ENCODE measurements around the gene SNAP47.

Gene SNAP47

DNA sequence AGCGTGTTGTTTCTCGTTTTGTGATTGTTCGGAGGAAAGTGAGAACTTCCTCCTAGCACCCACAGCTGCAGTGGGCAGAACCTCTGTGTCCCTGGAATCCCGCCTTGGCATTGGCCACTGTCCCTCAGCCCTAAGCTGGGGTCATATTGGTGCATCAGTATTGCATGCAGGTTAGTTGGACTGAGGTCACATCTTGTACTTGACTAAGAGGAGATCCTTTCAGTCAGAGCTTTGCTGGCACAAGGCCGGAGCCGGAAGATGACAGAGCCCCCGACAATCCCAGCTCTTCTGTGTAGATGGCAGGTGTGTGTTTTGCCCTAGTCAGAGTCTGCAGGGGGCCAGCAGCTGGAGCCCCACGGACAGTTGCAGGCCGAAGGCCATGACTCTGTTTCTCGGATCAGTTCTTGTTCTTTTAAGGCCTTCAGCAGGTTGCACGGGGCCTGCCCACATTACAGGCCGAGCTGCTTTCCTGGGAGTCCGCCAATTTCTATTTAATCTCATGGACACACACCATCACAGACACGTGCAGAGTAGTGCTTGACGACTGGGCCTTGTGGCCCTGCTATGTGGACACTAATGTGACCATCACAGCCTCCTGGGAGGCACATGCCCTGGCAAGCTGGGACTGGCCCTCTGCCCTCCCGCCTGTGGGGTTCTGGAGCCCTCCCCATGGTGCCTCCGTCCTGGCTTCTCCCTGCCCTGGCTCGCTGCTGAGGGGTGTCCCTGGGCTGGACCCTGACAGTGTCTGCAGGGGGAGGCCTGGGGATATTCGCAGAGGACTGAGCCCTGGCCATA is 14.9 kb downstream of the SNAP47 start:
- H3K4me1 ChIP-seq (ENCODE audit: insufficient read depth, low read length, severe bottlenecking): peaks cover 3% of the 10 kb centered on the region
- no peak overlapping the region for H2AFZ ChIP-seq (ENCODE audit: low read length)
- no peaks in the 10 kb centered on the region for H3K9me3 ChIP-seq (ENCODE audit: low read length)
- H3K79me2 ChIP-seq (ENCODE audit: insufficient read depth, low read length): 0 out of 2 replicates have a peak, but pooled peaks cover 2% of the 10 kb centered on the region
- H4K20me1 ChIP-seq (ENCODE audit: insufficient read depth, low read length): no peaks in the 10 kb centered on the region
- no peaks in the 10 kb centered on the region for H3F3A ChIP-seq (ENCODE audit: insufficient read depth, low read length)
- TF ChIP-seq, protein P1, sequence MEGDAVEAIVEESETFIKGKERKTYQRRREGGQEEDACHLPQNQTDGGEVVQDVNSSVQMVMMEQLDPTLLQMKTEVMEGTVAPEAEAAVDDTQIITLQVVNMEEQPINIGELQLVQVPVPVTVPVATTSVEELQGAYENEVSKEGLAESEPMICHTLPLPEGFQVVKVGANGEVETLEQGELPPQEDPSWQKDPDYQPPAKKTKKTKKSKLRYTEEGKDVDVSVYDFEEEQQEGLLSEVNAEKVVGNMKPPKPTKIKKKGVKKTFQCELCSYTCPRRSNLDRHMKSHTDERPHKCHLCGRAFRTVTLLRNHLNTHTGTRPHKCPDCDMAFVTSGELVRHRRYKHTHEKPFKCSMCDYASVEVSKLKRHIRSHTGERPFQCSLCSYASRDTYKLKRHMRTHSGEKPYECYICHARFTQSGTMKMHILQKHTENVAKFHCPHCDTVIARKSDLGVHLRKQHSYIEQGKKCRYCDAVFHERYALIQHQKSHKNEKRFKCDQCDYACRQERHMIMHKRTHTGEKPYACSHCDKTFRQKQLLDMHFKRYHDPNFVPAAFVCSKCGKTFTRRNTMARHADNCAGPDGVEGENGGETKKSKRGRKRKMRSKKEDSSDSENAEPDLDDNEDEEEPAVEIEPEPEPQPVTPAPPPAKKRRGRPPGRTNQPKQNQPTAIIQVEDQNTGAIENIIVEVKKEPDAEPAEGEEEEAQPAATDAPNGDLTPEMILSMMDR (IDR thresholded peaks at IDR 0.05; ENCODE audit: low read length): no peak
- no peak for TF ChIP-seq EZH2 (IDR thresholded peaks at IDR 0.05; ENCODE audit: borderline replicate concordance, low read length)
- H3K4me2 ChIP-seq (ENCODE audit: low read length): no peak overlapping the region
- no peaks in the 10 kb centered on the region for H3K27me3 ChIP-seq (ENCODE audit: insufficient read depth, low read length)
- no peak overlapping the region for H3K9ac ChIP-seq (ENCODE audit: low read length)
- peaks cover 22% of the 10 kb centered on the region; the same call in 1 of the 2 replicates for H3K36me3 ChIP-seq (ENCODE audit: insufficient read depth, low read length)
- no peaks in the 10 kb centered on the region for H3K9me2 ChIP-seq (ENCODE audit: low read depth, low read length)
- H3K27ac ChIP-seq (ENCODE audit: low read depth, low read length, poor library complexity, severe bottlenecking): no peak overlapping the region
- H3K4me3 ChIP-seq (ENCODE audit: low read depth, low read length, poor library complexity, severe bottlenecking): no peak overlapping the region

DNA sequence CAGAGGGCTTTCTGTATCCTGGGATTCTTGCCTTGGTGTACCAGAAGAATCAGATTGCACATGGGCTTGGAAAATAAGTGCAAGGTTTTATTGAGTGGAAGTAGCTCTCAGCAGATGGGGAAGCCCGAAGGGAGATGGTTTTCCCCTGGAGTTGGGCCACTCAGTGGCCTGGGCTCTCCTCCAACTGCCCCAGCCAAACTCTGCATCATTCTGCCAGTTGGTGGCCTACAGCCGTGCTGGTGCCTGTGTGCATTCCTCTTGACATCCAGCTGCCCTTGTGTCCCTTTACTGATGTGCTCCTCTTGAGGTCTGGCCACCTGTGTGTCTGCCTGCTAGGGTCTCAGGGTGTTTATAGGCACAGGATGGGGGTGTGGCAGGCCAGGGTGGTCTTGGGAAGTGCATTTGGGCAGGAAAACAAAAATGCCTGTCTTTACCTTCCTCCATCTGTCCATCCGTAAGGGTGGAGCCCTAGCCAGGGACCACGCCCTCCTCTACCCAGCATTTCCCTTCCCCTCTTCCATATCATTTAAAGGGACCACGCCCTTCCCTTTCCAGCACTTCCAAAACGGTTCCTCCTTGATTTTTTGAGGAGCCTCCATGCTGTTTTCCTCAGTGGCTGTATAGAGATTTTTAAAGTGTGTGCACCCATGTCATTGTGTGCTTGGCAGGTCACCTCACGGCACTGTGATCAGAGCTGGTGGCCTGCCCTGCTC is 18.9 kb downstream of the SNAP47 start:
- Histone ChIP-seq H3K9me3 (ENCODE audit: low read length) (no peaks in the 10 kb centered on the region), H3K27me3 (ENCODE audit: insufficient read depth, low read length) (no peaks in the 10 kb centered on the region), H3K9ac (ENCODE audit: low read length) (no peak overlapping the region), H3F3A (ENCODE audit: insufficient read depth, low read length) (no peaks in the 10 kb centered on the region), H3K79me2 (ENCODE audit: insufficient read depth, low read length) (no peaks in the 10 kb centered on the region), H3K4me3 (ENCODE audit: low read depth, low read length, poor library complexity, severe bottlenecking) (no peak overlapping the region), H3K4me2 (ENCODE audit: low read length) (no peak overlapping the region), H2AFZ (ENCODE audit: low read length) (no peak overlapping the region), H3K36me3 (ENCODE audit: insufficient read depth, low read length) (peaks cover 39% of the 10 kb centered on the region), H4K20me1 (ENCODE audit: insufficient read depth, low read length) (no peaks in the 10 kb centered on the region), H3K9me2 (ENCODE audit: low read depth, low read length) (no peaks in the 10 kb centered on the region), H3K4me1 (ENCODE audit: insufficient read depth, low read length, severe bottlenecking) (no peaks in the 10 kb centered on the region), H3K27ac (ENCODE audit: low read depth, low read length, poor library complexity, severe bottlenecking) (no peak overlapping the region)
- no peak for TF ChIP-seq EZH2 (IDR thresholded peaks at IDR 0.05; ENCODE audit: borderline replicate concordance, low read length)
- TF ChIP-seq, protein P1 (IDR thresholded peaks at IDR 0.05; ENCODE audit: low read length): no peak

DNA sequence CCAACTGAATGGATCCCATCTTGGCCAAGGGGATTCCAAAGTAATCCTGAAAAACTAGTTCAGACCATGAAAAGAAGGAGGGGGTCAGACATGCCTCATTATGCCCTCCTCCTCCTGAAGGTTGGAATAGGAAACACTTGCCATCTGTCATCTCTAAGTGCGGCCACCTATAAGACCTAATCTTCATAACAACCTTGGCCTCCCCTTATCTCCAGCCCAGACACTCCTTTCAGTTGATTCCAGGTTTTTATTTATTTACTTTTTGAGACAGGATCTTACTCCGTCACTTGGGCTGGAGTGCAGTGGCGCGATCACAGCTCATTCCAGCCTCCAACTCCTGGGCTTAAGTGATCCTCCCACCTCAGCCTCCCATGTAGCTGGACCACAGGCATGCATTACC is 19.7 kb downstream of the SNAP47 start:
- Histone ChIP-seq H3K4me2 (ENCODE audit: low read length) (no peak overlapping the region), H3K79me2 (ENCODE audit: insufficient read depth, low read length) (no peaks in the 10 kb centered on the region), H2AFZ (ENCODE audit: low read length) (no peak overlapping the region), H3K27ac (ENCODE audit: low read depth, low read length, poor library complexity, severe bottlenecking) (no peak overlapping the region), H3K4me1 (ENCODE audit: insufficient read depth, low read length, severe bottlenecking) (no peaks in the 10 kb centered on the region), H3K27me3 (ENCODE audit: insufficient read depth, low read length) (no peaks in the 10 kb centered on the region), H3K4me3 (ENCODE audit: low read depth, low read length, poor library complexity, severe bottlenecking) (no peak overlapping the region), H3K9me3 (ENCODE audit: low read length) (no peaks in the 10 kb centered on the region), H3K9ac (ENCODE audit: low read length) (no peak overlapping the region), H3F3A (ENCODE audit: insufficient read depth, low read length) (no peaks in the 10 kb centered on the region), H4K20me1 (ENCODE audit: insufficient read depth, low read length) (no peaks in the 10 kb centered on the region), H3K9me2 (ENCODE audit: low read depth, low read length) (no peaks in the 10 kb centered on the region), H3K36me3 (ENCODE audit: insufficient read depth, low read length) (peaks cover 47% of the 10 kb centered on the region)
- TF ChIP-seq, protein P1 (IDR thresholded peaks at IDR 0.05; ENCODE audit: low read length): no peak
- TF ChIP-seq EZH2 (IDR thresholded peaks at IDR 0.05; ENCODE audit: borderline replicate concordance, low read length): no peak

Measured in OCI-LY1 (cell line).